GF-D8 (cell line): Measurements from ENCODE around the gene MAGEB3.

Source experiments
- DNase-seq: peaks from one replicate; lab custom pipeline; 2025; lab: John Stamatoyannopoulos, UW

The MAGEB3 gene

GRCh38 chrX:30280428-30280827, 50.0 kb downstream of the MAGEB3 start:
- no peak for DNase-seq

- no peak for DNase-seq
Measured at GRCh38 chrX:30282527-30282926, 52.1 kb downstream of the MAGEB3 start.

GRCh38 chrX:30283456-30284200, 53.2 kb downstream of the MAGEB3 start:
- no peak for DNase-seq
